ENCODE results near the gene NUDT4. TPM values are rescaled to one million over a fixed set of nuclear protein-coding genes. Genes with fewer than 3 reads are reported as not detected.

NUDT4 gene
- total RNA-seq, 4 donors from 2014 or later = 58.0 to 147 (median 90.9) TPM

DNA sequence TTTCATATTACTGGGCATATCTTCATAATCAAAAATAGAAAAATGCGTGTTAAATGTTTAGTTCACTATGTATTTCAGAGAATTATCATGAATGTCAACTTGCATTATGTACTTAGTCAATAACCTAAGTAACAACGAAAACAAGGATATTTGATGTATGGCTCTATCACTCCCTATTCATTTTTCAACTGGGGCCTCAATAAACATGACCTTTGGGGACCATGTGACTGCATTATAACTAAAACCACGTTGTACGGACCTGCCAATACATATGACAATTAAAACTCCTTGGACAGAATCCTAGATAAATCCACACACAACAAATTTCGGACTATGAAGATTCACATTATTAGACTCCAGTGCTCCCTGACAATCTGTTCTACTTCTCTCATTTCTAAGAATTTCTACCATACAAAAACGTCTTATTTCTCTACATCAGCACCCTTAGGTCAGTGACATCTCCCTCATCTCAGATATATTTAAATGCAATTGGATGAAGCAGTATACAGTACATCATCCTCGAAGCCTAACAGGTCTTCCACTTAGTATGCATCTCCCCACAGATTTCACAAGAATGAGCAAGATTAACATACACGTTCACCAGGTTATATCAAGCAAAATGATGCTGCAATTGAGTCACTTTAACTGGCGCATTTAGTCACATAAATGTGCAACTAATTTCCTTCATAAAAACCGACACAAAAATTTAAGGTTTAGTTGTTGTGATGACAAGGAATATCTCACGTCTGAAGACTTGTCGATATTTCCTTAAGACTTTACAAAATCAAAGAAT is 62.5 kb downstream of the NUDT4 start:
- TF ChIP-seq, protein P1, sequence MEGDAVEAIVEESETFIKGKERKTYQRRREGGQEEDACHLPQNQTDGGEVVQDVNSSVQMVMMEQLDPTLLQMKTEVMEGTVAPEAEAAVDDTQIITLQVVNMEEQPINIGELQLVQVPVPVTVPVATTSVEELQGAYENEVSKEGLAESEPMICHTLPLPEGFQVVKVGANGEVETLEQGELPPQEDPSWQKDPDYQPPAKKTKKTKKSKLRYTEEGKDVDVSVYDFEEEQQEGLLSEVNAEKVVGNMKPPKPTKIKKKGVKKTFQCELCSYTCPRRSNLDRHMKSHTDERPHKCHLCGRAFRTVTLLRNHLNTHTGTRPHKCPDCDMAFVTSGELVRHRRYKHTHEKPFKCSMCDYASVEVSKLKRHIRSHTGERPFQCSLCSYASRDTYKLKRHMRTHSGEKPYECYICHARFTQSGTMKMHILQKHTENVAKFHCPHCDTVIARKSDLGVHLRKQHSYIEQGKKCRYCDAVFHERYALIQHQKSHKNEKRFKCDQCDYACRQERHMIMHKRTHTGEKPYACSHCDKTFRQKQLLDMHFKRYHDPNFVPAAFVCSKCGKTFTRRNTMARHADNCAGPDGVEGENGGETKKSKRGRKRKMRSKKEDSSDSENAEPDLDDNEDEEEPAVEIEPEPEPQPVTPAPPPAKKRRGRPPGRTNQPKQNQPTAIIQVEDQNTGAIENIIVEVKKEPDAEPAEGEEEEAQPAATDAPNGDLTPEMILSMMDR (IDR thresholded peaks at IDR 0.05; ENCODE audit: low read depth) = no peak

DNA sequence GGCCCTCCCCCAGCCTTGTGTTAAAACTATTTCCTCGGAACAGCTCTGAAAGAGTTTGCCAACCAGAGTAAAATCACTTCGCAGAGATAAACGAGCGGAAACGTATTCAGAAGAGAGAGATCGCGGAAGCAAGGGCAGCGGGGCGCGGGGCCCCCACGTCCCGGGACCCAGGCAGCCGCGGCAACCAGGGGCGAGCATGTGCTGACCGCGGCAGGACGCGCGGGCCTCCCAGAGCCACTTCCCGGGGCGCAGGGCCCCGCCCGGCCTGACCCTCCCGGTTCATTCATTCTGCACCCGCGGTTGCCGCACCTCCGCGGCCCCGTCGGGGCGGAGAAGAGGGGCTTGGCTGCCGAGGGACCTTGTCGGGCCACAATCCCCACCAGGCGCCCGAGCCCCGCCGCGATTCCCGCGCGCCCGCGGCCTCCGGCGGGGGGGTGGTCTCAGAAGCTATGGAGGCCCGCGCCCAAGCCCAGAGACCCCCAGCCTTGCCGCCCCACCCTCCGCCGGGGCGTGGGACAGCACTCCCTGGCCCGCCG is 63.4 kb downstream of the NUDT4 start:
- TF ChIP-seq, protein P1 (IDR thresholded peaks at IDR 0.05; ENCODE audit: low read depth) = no peak

DNA sequence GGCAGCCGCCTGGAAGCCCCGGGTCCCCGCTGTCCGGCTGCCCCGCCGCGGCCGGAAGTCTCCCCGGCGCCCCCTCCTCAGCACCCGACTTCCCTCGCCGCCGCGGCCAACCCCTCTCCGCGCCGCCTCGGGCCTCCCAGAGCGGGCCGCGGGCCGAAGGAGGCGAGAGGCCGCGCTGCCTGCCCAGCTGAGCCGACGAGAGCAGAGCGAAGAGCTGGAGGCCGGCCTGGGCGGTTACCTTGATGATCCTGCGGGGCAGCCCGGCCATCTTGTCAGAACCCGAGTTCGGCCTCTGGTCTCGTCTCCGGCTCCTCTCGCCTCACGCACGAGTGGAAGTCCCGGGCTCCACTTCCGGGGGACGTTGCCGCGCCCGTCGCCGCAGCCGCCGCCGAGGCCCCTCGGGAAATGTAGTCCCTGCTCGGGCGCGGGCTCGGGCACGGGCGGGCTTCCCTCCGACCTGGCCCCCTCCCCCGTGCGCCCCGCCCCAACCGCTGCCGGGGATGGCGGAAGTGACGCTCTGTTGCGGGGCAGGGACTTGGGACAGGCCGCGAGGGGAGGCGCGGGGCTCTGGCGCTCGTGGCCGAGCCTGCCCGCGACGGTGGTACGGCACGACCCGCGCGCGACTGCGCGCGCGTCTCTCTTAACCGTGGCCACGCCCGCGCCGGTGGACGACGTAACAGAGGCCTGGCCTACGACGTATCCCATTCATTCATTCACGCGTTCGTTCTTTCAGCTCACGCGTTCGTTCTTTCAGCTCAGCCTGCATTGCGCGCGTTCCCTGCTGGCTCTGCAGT is 64.1 kb downstream of the NUDT4 start, which contains the start of gene UBE2N:
Gene UBE2N (minus strand): TSS at position 331 of the 794 bp plus-strand sequence. CDS start 63 bp downstream, at position 268.
- TF ChIP-seq, protein P1 (IDR thresholded peaks at IDR 0.05; ENCODE audit: low read depth) = no peak

DNA sequence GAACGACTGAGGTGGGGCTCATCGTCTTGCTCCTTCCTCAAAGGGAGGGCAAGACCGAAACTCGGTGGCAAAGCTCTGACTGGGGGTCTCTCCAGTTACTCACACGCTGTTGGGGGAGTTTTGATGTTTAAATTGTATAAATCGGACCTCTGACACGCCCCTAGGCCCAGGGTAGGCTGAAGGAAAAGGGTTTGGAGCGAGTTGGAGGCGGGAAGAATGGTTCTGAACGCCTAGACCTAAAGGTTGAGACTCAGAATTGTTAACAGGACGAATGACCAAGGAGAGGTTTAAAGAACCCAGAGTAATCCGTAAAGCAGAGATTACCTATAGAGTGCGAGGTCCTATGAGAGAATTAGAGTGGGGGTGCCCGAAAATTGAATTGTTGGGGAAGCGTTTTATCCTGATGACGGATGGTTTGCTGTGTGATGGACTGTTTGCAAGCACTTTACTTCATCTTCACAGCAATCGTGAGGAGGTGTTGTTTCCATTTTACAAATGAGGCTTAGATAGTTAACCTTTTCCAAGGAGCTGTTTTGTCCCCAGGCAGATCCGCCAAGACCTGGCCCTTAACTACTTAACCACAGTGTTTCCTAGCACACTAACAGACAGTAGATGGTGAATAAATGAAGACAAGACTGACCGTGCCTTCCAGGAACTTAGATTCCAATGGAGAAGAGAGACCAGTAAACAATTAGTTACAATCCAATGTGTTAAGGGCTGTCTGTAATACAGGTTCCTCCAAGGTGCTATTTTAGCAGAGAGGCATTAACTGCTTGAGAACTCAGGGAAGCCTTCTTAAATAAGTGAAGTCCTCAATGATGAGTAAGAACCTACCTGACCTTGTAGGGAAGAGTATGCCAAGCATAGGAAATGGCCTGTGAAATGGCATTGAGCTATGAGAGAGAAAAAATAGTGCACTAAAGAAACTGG is 65.0 kb downstream of the NUDT4 start:
- TF ChIP-seq, protein P1 (IDR thresholded peaks at IDR 0.05; ENCODE audit: low read depth) = no peak

DNA sequence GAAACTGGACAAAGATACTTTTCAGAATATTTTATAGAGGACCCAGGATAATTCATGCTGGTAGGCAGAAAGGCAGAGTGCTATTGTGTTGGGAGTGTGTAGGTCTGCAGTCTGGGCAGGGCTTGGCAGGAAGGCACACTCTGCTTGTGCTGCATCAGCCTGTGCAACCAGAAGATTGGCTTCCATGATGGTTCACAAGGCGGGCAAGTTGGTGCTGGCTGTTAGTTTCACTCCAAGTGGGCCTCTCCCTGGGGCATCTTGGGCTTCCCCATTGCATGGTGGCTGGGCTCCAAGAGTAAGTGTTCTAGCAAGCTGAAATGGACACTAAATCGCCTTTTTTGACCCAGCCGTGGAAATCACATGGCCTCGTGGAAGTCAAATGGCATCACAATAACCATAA is 65.9 kb downstream of the NUDT4 start:
- TF ChIP-seq, protein P1 (IDR thresholded peaks at IDR 0.05; ENCODE audit: low read depth) = no peak

DNA sequence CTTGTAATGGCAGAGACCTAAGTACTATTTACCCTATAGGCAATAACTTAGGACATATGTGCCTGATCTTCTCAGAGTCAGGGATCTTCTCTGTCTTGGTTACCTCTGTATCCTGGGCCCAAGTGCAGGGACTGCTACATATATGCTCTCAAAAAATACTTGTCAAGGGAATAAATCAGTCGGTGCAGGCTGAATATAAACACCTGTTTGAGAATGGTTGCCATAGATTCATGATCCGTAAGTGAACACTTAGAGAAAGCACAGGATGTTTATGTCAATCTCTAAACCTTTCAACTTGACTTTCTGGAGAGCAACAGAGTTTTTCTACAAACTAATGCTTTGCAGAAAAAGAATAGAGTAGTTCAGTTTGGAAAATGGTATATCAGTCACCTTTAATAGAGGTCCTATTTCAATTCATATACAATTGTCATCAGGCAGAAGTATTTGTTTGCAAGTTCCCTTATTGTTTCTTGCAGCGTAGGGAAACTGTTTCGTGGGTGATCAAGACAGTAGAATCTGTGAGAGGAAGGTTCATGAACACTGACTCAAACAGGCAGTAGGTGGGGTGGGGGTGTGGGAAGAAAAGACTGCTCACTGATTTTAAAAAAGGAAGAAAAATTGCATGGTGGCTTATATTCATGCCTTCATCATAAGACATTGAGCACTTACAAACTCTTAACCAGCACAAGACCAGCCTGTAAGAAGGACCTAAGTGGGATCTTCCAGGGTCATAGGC is 70.0 kb downstream of the NUDT4 start:
- TF ChIP-seq, protein P1 (IDR thresholded peaks at IDR 0.05; ENCODE audit: low read depth) = no peak
